ENCODE results near the gene RAB3D.

RAB3D gene

GRCh38 chr19:11286312-11286974 is 53.0 kb downstream of the RAB3D start:
- TF ChIP-seq REST (IDR thresholded peaks at IDR 0.05; ENCODE audit: insufficient replicate concordance, low read depth), result no peak
- TF ChIP-seq SPI1 (IDR thresholded peaks at IDR 0.05; ENCODE audit: borderline replicate concordance, low read depth), result no peak
- TF ChIP-seq POLR2AphosphoS5 (IDR thresholded peaks at IDR 0.05; ENCODE audit: low read depth), result no peak
- no peak for TF ChIP-seq GABPA (IDR thresholded peaks at IDR 0.05; ENCODE audit: low read depth)
- no peak for TF ChIP-seq CTCF (IDR thresholded peaks at IDR 0.05; ENCODE audit: insufficient read depth, low read length)
- Histone ChIP-seq H3K27me3 (ENCODE audit: insufficient read depth, poor library complexity, severe bottlenecking) (peaks cover 6% of the 10 kb centered on the region), H3K4me3 (replicated peaks; ENCODE audit: insufficient read depth, low read length) (no peak overlapping the region), H3K27ac (replicated peaks) (no peak overlapping the region)
- DNase-seq (ENCODE audit: low read depth in 1 of 2, low spot score in 1 of 2), result no peak

- TF ChIP-seq POLR2AphosphoS5 (IDR thresholded peaks at IDR 0.05; ENCODE audit: low read depth) (no peak), GABPA (IDR thresholded peaks at IDR 0.05; ENCODE audit: low read depth) (no peak), SPI1 (IDR thresholded peaks at IDR 0.05; ENCODE audit: borderline replicate concordance, low read depth) (no peak), CTCF (IDR thresholded peaks at IDR 0.05; ENCODE audit: insufficient read depth, low read length) (no peak), REST (IDR thresholded peaks at IDR 0.05; ENCODE audit: insufficient replicate concordance, low read depth) (no peak)
- Histone ChIP-seq H3K27ac (replicated peaks) (no peak overlapping the region), H3K27me3 (ENCODE audit: insufficient read depth, poor library complexity, severe bottlenecking) (peaks cover 7% of the 10 kb centered on the region), H3K4me3 (replicated peaks; ENCODE audit: insufficient read depth, low read length) (no peak overlapping the region)
- no peak for DNase-seq (ENCODE audit: low read depth in 1 of 2, low spot score in 1 of 2)
Measured at GRCh38 chr19:11284515-11284914, 54.9 kb downstream of the RAB3D start.

GRCh38 chr19:11281356-11282049 is 58.0 kb downstream of the RAB3D start:
- Histone ChIP-seq H3K4me3 (replicated peaks; ENCODE audit: insufficient read depth, low read length) (no peak overlapping the region), H3K27ac (replicated peaks) (no peak overlapping the region), H3K27me3 (ENCODE audit: insufficient read depth, poor library complexity, severe bottlenecking) (peaks cover 15% of the 10 kb centered on the region)
- TF ChIP-seq POLR2AphosphoS5 (IDR thresholded peaks at IDR 0.05; ENCODE audit: low read depth), result no peak
- no peak for TF ChIP-seq SPI1 (IDR thresholded peaks at IDR 0.05; ENCODE audit: borderline replicate concordance, low read depth)
- TF ChIP-seq REST (IDR thresholded peaks at IDR 0.05; ENCODE audit: insufficient replicate concordance, low read depth), result no peak
- no peak for TF ChIP-seq CTCF (IDR thresholded peaks at IDR 0.05; ENCODE audit: insufficient read depth, low read length)
- no peak for TF ChIP-seq GABPA (IDR thresholded peaks at IDR 0.05; ENCODE audit: low read depth)
- DNase-seq (ENCODE audit: low read depth in 1 of 2, low spot score in 1 of 2), result no peak

Data from HL-60 (cell line).